Motor neuron (in vitro differentiated cells): Measurements from ENCODE around the gene CNTNAP1. TPM values are rescaled to one million over a fixed set of nuclear protein-coding genes. Genes with fewer than 3 reads are reported as not detected.

Experiments
- ATAC-seq, 8 experiments: fragments of 200-7000 bp; cut with Tn5 transposase; replicated peaks in 6 of 8; 2 replicates each; pipeline ENCODE4 v1.8.0; 2021; ENCODE audit warnings: mild to moderate bottlenecking in 8 of 8, moderate library complexity in 8 of 8
- H3K27ac ChIP-seq, 2 donors: fragments of 250-450 bp; sonication (Bioruptor Pico); 2 replicates each; pipeline ENCODE4 v1.9.0; 2021; ENCODE audit warnings: antibody characterized with exemption in 2 of 2, mild to moderate bottlenecking in 2 of 2, moderate library complexity in 1 of 2
- H3K4me1 ChIP-seq, 2 donors: fragments of 250-450 bp; sonication (Bioruptor Pico); replicated peaks in 1 of 2; 2 replicates each; pipeline ENCODE4 v1.6.1; 2021; ENCODE audit warnings: antibody characterized with exemption in 2 of 2, mild to moderate bottlenecking in 2 of 2, moderate library complexity in 1 of 2
- H3K4me3 ChIP-seq, 5 donors: fragments of 250-450 bp; sonication (Bioruptor Pico); 2 replicates each; pipeline ENCODE4 v1.9.0; 2021; ENCODE audit warnings: antibody characterized with exemption in 5 of 5, mild to moderate bottlenecking in 5 of 5, moderate library complexity in 4 of 5
- WGBS, 10 experiments: fragments of 450-650 bp; shearing (Covaris generic); methylation state at CpG; one replicate each; pipeline ENCODE4 v1.0.0; 2022; 5-methylcytosine and 5-hydroxymethylcytosine counted together
- in situ Hi-C, 9 experiments: fragments of 400-800 bp; cut with MboI; loops; one replicate each; pipeline ENCODE4 v1.15.0; 2021; ENCODE audit warnings: low sequenced_read_pairs in 9 of 9, low pct_unique_long_range_greater_than_20kb in 2 of 9; ENCODE audit not compliant: unreplicated experiment in 9 of 9
- total RNA-seq, 8 experiments: library from RNA; unstranded; fragments of 300-600 nt; gene quantifications; 2 replicates each; pipeline versions ENCODE4 v1.2.3 to v1.2.4, GENCODE V29; 2022

Gene CNTNAP1
- total RNA-seq, result 10 to 100 TPM in 5 of 8 experiments, 1 to 10 TPM in 3; 2.4 to 33.9 (median 14.1) TPM

DNA sequence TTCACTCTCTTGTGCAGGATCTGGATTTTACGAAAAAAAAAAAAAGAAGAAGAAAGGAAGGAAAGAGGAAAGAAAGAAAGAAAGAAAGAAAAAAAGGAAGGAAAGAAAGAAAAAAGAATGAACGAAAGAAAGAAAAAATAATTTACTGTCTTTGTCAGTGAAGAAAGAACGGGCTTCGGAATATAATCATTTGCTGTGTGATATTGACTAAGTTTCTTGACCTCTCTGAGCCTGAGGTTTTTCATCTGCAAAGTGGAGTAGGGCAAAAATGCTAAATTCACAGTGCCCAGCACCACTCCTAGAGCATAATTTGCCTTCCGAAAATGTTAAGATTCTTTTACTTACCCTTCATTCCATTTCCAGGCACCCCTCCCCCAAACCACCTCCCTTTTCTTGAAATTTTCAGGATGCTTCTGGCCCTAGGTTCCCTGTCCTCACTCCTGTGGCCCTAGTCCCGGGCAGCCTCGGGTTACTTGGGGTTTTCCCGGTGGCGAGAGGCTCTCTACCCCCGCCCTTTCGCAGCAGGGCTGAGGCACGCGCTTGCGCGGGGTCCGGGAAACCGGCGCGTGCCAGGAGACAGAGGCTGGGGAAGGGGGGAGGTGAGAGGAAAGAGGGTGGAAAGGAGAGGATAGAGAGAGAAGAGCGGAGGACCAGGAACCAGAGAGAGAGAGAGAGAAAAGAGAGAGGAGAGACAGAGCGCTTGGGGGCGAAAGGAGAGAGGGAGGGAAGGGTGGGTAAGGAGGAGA lies at the start of gene CNTNAP1:
Gene CNTNAP1 (plus strand): TSS at position 556 of the 746 bp plus-strand sequence. CDS start 299 bp downstream, outside the sequence.
- H3K4me3 ChIP-seq, result peak within 1 kb of the TSS; percentile 76 to 97 (median 85)
- 19 to 52% (median 35%) methylated on average over 4 to 13 of the region's 22 CpGs for WGBS, 10 experiments
- peak within 1 kb of the TSS; percentile 76 to 88 for H3K27ac ChIP-seq
- in situ Hi-C loops, result no loop called here
- ATAC-seq, result peak; percentile 18 to 41 (median 24)
- H3K4me1 ChIP-seq, result peaks cover 31 to 40% of the 10 kb centered on the region in 2 donors

DNA sequence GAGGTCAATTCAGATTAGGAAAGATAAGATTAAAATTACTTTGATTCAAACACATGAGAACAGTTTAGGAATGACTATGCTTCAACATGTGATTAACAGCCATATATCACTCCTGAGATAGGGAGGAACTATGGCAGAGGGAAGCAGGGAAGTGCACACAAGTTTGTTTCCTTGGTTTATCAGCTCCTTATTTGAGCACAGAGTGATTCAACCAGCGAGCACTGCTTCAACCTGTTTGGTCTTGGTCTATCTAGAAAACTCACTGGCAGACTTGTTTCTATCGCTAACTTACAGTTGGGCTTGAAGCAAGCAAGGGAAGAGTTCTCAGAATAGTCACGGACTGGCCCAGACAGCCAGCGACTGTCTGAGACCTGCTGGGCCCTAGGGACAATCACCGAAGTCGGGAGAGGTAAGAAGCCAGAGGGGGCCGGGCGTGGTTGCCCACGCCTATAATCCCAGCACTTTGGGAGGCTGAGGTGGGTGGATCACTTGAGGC lies 49.3 kb upstream of the CNTNAP1 start:
- WGBS, 10 experiments, result 47 to 100% (median 60%) methylated on average over 1 to 5 of the region's 9 CpGs; no CpG with 5 or more reads in 2 of the 10 experiments
- H3K27ac ChIP-seq, result no peak overlapping the region

DNA sequence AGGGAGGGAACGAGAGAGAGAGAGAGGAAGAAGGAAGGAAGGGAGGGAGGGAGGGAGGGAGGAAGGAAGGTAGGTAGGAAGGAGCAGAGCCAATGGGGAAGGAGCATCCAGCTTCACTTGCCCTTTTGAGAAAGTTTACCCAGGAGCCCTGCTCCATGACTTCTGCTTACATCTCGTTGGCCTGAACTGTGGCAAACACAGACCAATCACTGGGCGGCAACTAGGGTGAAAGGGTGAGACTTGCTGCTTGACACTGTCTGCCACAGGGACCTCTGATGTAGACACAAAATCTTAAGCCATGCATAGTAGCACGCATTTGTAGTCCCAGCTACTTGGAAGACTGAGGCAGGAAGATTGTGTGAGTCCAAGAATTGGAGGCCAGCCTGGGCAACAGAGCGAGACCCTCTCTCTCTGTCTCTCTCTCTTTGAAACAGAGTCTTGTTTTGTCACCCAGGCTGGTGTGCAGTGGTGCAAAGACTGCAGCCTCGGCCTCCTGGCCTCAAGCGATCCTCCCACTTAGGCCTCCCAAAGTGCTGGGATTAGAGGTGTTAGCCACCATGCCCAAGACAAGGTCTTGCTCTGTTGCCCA lies 42.7 kb upstream of the CNTNAP1 start:
- H3K4me1 ChIP-seq, result peaks cover 0 to 8% of the 10 kb centered on the region in 2 donors
- ATAC-seq, result no peak
- no peak overlapping the region for H3K4me3 ChIP-seq
- in situ Hi-C loops, result no loop called here
- H3K27ac ChIP-seq, result no peak overlapping the region
- WGBS, 10 experiments, result 68 to 100% (median 89%) methylated on average over 1 to 6 of the region's 7 CpGs; no CpG with 5 or more reads in 2 of the 10 experiments

More for the DNA sequence above, 49.3 kb upstream of the CNTNAP1 start:
- in situ Hi-C loops, result no loop called here
- no peak for ATAC-seq
- no peaks in the 10 kb centered on the region for H3K4me1 ChIP-seq
- no peak overlapping the region for H3K4me3 ChIP-seq

DNA sequence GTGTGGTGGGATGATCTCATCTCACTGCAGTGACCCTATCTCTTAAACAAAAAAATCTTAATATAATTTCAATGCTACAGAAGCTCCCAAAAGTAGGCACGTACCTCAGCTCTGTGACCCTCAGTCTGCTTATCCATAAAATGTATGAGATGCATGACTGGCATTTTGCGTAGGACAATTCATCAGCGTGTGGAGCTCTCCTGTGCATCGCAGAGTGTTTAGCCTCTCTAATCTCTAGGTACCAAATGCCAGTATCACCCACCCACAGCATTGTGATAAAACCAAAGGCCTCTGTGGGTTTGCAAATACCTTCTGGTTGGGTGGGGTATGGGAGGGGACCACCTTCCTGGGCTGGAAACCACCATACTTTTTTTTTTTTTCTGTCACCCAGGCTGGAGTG lies 42.2 kb upstream of the CNTNAP1 start:
- in situ Hi-C loops, result no loop called here
- no peak overlapping the region for H3K27ac ChIP-seq
- H3K4me3 ChIP-seq, result no peak overlapping the region
- no peak for ATAC-seq
- peaks cover 0 to 8% of the 10 kb centered on the region in 2 donors for H3K4me1 ChIP-seq
- 40 to 93% (median 80%) methylated on average over 1 to 4 of the region's 4 CpGs; no CpG with 5 or more reads in 1 of the 10 experiments for whole genome bisulfite sequencing, 10 experiments

DNA sequence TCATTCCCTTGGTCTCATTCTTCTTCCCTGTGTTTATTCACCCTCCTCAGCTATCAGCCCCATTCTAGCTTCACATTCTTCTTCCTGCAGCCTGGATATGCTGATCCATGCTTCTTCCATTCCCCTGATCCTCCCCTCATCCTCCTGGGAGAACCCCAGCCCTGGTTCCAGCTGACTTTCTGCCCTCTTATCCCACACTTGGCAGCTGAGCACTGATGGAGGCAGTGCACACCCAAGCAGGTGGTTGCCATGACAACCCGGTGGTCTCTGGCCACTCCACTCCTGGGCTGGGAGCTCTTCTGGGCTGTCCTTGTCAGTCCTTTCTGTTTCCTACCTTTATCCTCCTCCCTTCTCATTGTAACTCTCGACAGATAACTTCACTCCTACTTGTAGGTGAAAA lies 40.0 kb upstream of the CNTNAP1 start:
- no peak overlapping the region for H3K4me3 ChIP-seq
- H3K27ac ChIP-seq, result no peak overlapping the region
- in situ Hi-C loops, result no loop called here
- peak in 5 of 8 experiments; percentile 50 to 85 (median 72) for ATAC-seq
- WGBS, 10 experiments, result 0 to 33% (median 27%) methylated on average over 1 to 2 of the region's 2 CpGs; no CpG with 5 or more reads in 6 of the 10 experiments
- peaks cover 0 to 8% of the 10 kb centered on the region in 2 donors for H3K4me1 ChIP-seq

DNA sequence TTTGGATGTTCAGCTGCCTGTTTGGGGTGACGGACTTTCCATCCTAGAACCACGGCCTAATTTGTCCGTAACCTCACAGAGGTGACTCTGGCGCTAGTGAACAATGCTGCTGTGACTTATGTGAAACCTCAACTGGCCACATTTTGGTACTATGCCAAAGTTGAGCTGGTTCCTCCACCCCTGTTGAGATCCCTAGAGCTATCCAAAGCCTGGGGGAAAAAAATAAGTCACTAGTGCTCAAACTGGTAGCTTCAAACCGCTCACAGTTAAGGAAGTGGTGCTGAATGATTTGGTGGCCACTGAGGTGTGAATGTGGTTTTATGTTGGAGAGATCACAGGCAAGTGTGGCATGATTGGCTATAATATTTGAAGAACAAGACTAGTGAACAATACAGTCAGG lies 34.6 kb upstream of the CNTNAP1 start:
- in situ Hi-C loops, result no loop called here
- H3K4me3 ChIP-seq, result no peak overlapping the region
- ATAC-seq, result no peak
- no peak overlapping the region for H3K27ac ChIP-seq
- peaks cover 0 to under 1% of the 10 kb centered on the region in 2 donors for H3K4me1 ChIP-seq
- WGBS, 10 experiments, result 83 to 100% (median 94%) methylated on average over 1 to 5 of the region's 5 CpGs; no CpG with 5 or more reads in 1 of the 10 experiments

DNA sequence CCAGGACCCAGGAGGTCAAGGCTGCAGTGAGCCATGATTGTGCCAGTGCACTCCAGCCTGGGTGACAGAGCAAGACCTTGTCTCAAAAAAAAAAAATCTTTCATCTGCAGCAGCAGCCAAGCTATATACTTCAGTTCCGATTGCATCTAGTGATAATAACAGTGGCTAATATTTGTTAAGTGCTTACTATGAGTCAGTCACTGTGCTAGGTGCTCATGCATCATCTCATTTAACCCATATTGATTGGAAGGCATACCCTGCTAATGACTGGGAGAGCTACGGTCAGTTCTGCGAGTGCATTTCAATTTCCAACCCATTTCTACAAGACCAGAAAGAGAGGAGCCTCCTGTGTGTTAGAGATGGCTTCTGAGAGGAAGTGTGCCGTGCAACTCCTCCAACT lies 30.9 kb upstream of the CNTNAP1 start:
- in situ Hi-C loops, result no loop called here
- no peak overlapping the region for H3K27ac ChIP-seq
- peaks cover 0 to 6% of the 10 kb centered on the region in 2 donors for H3K4me1 ChIP-seq
- ATAC-seq, result no peak
- WGBS, 10 experiments, result 0 to 100% (median 76%) methylated on average over 1 to 3 of the region's 4 CpGs; no CpG with 5 or more reads in 4 of the 10 experiments
- H3K4me3 ChIP-seq, result no peak overlapping the region

DNA sequence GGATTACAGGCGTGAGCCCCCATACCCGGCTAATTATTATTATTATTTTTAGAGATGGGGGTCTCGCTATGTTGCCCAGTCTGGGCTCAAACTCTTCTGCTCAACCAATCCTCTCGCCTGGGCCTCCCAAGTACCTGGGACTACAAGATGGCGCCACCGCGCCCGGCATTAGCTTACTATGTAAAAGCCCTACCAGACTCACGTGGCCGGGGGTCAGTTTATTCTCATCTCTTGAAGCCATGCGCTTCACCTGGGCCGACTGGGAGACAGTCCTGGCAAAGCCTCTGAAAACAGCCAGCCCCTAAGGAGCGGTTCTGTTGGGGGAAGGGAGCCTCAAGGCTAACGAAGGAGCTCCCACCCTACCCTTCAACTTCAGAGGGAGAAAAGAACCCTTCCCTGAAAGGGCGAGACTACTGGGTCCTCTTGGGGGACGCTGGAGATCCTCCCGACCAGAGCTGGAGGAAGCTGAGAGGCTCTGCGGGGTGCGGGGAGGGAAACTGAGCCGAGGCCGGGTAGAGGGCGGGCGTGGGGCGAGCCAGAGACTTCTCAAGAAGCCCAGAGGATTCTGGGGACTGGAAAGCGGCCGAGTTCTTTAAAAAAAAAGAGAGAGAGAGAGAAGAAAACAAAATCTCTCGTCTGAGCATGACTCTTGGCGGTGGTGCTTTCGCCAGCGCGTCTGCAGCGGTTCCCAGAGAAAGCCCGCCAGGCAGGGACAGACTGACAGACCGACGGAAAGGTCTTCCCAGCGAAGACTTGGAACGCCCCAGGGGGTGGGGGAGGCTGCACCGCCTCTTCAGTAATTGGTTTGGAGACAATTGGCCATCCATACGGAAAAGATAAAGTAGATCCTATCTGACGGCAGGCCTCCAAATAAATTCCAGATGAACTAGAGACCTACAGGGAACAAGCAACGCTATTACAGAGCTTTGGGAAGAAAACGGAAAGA lies 28.9 kb upstream of the CNTNAP1 start:
- H3K27ac ChIP-seq, result no peak overlapping the region
- H3K4me1 ChIP-seq, result peaks cover 0 to 6% of the 10 kb centered on the region in 2 donors
- in situ Hi-C loops, result no loop called here
- peak in 6 of 8 experiments; percentile 26 to 90 (median 60) for ATAC-seq
- H3K4me3 ChIP-seq, result no peak overlapping the region
- WGBS, 10 experiments, result 2 to 94% (median 50%) methylated on average over 1 to 14 of the region's 42 CpGs; no CpG with 5 or more reads in 1 of the 10 experiments

DNA sequence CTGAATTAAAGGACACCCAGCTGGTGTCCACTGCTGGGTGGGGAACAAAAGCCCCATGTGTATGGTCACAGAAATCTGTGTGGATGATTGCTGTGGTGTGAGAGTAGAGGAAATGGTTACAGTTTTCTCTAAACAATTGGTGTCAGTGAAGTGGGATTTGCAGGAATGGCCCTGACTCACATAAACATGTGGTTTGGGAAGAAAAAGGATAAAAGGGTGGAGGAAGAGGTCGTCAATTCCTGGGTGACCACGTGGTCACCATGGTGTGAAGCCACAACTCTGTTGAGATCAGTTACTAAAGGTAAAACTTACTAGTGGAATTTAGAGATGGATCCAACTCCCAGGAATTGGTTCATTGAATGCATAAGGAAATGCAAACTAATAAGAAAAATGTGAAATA lies 26.8 kb upstream of the CNTNAP1 start:
- Histone ChIP-seq H3K27ac (no peak overlapping the region), H3K4me3 (no peak overlapping the region), H3K4me1 (peaks cover 5 to 11% of the 10 kb centered on the region in 2 donors)
- whole genome bisulfite sequencing, 10 experiments, result 0 to 100% (median 70%) methylated on average over 1 to 2 of the region's 2 CpGs; no CpG with 5 or more reads in 2 of the 10 experiments
- in situ Hi-C loops, result no loop called here
- ATAC-seq, result no peak

DNA sequence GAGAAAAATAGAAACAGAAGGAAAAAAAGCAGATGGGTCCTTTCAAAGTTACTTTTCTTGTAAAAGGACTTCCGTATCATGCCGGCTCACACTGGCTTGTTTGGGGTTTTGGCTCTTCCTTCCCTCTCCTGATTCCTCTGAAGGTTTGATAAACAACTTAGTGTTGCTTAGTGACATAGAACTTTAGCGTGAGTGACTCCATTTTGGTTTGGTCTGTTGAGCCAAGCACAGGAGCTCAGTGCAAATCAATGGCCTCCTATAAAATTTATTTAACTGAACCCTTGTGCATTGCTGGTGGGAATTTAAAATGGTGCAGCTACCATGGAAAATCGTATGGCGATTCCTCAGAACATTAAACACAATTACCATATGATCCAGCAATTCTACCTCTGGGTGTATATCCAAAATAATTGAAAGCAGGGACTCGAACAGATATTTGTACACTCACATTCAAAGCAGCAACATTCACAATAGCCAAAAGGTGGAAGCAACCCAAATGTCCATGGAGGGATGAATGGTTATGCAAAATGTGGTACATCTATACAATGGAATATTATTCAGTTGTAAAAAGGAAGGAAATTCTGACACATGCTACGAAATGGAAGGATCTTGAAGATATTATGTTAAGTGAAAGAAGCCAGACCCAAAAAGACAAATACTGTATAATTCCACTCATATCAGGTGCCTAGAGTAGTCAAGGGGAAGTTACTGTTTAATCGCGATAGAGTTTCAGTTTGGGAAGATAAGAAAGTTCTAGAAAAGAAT lies 24.3 kb upstream of the CNTNAP1 start:
- in situ Hi-C loops, result no loop called here

DNA sequence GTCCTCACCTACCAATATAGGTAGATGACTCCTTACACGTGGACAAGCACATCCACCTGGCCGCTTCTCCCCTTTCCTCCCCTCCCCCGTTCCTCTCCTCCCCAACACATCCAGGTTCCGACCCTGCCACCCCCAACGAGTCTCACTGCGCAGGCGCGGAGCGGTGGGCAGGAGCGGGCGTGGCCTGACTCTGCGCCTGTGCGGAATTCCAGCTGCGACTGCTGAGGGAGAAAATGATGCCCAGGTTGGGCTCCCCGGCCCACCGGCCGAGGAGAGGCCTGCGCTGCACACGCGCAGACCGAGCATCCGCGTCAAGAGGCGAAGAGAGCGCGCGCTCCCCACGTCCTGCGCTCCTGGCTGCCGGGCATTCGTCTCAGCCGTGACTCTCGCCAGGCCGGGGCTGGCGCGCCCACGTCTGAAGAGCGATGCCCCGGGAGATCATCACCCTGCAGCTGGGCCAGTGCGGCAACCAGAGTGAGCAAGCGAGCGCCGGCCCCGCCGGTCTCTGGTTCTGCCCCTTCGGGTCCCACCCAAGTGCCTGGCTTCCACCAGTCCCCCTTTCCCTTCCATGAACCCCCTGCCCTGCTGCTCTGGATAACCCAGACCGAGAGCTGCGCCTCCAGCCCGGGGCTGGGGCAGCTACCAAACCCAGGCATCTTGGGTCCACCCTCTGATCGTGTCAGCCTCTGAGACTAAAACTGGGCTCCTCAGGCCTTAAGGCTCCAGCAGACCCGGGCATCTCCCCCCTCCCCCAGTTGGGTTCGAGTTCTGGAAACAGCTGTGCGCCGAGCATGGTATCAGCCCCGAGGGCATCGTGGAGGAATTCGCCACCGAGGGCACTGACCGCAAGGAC lies 23.0 kb upstream of the CNTNAP1 start, which contains the start of gene TUBG2:
Gene TUBG2 (plus strand): TSS at position 206 of the 853 bp plus-strand sequence. CDS start 220 bp downstream, at position 426.
- in situ Hi-C loops, result no loop called here
- H3K27ac ChIP-seq, result peak within 1 kb of the TSS; percentile 16 to 48
- ATAC-seq, result peak; percentile 83 to 98 (median 96)
- H3K4me3 ChIP-seq, result peak within 1 kb of the TSS; percentile 33 to 50 (median 48)
- WGBS, 10 experiments, result 0% methylated on average over 4 of the region's 59 CpGs; no CpG with 5 or more reads in 9 of the 10 experiments
- H3K4me1 ChIP-seq, result peaks cover 7 to 10% of the 10 kb centered on the region in 2 donors

More for the DNA sequence above, 24.3 kb upstream of the CNTNAP1 start:
- no peak for ATAC-seq
- WGBS, 10 experiments, result 60 to 100% (median 93%) methylated on average over 2 to 9 of the region's 9 CpGs
- Histone ChIP-seq H3K27ac (no peak overlapping the region), H3K4me3 (no peak overlapping the region), H3K4me1 (peaks cover 7 to 16% of the 10 kb centered on the region in 2 donors)
